COLO668 (cell line): ENCODE data around the gene CXCR1.
"Not testable (repeated sequence)": the region's sequence is repeated elsewhere in the genome, so short reads cannot be mapped to it uniquely, and the experiment has no call there.

ENCODE experiments used
- DNase-seq: peaks from one replicate; lab custom pipeline; 2025; ENCODE audit not compliant: unreplicated experiment; lab: John Stamatoyannopoulos, UW

CXCR1 gene

GRCh38 chr2:218162814-218163213 is 3.9 kb downstream of the CXCR1 start:
- no peak for DNase-seq

GRCh38 chr2:218161644-218162043 is 5.1 kb downstream of the CXCR1 start:
- no peak for DNase-seq

GRCh38 chr2:218155953-218156479 is 10.7 kb downstream of the CXCR1 start:
- no peak for DNase-seq

GRCh38 chr2:218152777-218153176 is 14.0 kb downstream of the CXCR1 start:
- DNase-seq = no peak

- no peak for DNase-seq
Observed at GRCh38 chr2:218152172-218152571, 14.6 kb downstream of the CXCR1 start.

- DNase-seq = no peak
Observed at GRCh38 chr2:218149848-218150440, 16.8 kb downstream of the CXCR1 start.

- DNase-seq = no peak
Observed at GRCh38 chr2:218149098-218149497, 17.7 kb downstream of the CXCR1 start.

- no peak for DNase-seq
Observed at GRCh38 chr2:218146056-218146455, 20.7 kb downstream of the CXCR1 start.

GRCh38 chr2:218145124-218145523 is 21.6 kb downstream of the CXCR1 start:
- no peak for DNase-seq

- DNase-seq = no peak
Observed at GRCh38 chr2:218138047-218138446, 28.7 kb downstream of the CXCR1 start.

- DNase-seq = no peak
Observed at GRCh38 chr2:218137514-218137913, 29.2 kb downstream of the CXCR1 start.

GRCh38 chr2:218130822-218131221 is 35.9 kb downstream of the CXCR1 start:
- DNase-seq = no peak

- no peak for DNase-seq
Observed at GRCh38 chr2:218130377-218130776, 36.4 kb downstream of the CXCR1 start.

GRCh38 chr2:218129458-218130135 is 37.2 kb downstream of the CXCR1 start:
- peak; percentile 6 for DNase-seq

- no peak for DNase-seq
Observed at GRCh38 chr2:218128781-218129457, 37.8 kb downstream of the CXCR1 start.

- no peak for DNase-seq
Observed at GRCh38 chr2:218127929-218128455, 38.8 kb downstream of the CXCR1 start.

- no peak for DNase-seq
Observed at GRCh38 chr2:218125626-218126080, 41.1 kb downstream of the CXCR1 start, which contains the start of gene CXCR2. CXCR2 (plus strand) TSS chr2:218126028; CDS start chr2:218134802, 8,774 bp downstream.

- DNase-seq = no peak
Observed at GRCh38 chr2:218125095-218125494, 41.7 kb downstream of the CXCR1 start.

GRCh38 chr2:218123986-218124385 is 42.8 kb downstream of the CXCR1 start:
- no peak for DNase-seq

GRCh38 chr2:218122286-218122685 is 44.5 kb downstream of the CXCR1 start:
- DNase-seq = not testable (repeated sequence)

GRCh38 chr2:218121789-218122188 is 45.0 kb downstream of the CXCR1 start:
- DNase-seq = not testable (repeated sequence)
